Suppressor macrophage treated with lipopolysaccharide for 4 hours (primary cell): ENCODE measurements around the gene TEX2.
A peak's percentile ranks its signal among the peaks of the same experiment; 100 is the strongest.

Source experiments
- DNase-seq: peaks from one replicate; pipeline ENCODE4 v3.0.0-alpha.2; 2020

Gene TEX2

GRCh38 chr17:64157669-64158180 is 105.3 kb downstream of the TEX2 start:
- no peak for DNase-seq

GRCh38 chr17:64156670-64157069 is 106.4 kb downstream of the TEX2 start:
- DNase-seq, result no peak

DNA sequence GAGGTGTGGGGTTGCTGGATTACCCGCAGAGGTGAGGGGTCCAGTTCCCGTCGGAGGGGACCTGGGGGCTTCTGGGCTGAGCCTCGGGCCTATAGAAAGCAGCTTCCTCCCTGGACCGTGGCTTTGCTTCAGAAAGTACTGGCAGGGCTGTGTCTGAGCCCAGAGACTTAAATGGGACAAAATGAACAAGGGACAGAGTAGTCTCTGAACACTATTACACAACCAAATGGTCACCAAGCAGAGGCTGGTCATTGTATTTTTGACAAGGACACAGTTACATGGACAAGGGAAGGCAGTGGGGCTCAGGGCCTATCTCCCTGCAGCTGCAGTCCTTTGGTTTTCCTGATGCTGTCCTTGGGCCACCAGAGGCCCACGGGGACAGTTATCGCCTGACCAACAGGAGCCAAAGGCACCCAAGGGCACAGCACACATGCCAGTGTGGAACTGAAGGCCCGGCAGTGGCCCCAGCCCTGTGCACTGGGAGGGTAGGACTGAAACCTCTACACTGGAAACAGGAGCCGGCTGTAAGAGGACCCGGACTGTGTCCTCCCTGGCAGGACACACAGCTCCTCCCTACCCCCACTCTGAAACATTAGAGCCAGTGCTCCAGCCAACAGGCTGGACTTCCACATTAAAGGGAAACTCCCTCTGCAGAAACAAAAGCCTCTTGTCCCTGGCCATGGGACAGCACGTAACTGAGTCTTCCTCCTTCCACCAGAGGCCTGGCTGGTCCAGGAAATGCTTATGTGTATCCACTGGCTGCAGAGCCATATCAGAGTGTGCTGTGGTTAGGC is 107.1 kb downstream of the TEX2 start:
- DNase-seq, result peak; percentile 65

DNA sequence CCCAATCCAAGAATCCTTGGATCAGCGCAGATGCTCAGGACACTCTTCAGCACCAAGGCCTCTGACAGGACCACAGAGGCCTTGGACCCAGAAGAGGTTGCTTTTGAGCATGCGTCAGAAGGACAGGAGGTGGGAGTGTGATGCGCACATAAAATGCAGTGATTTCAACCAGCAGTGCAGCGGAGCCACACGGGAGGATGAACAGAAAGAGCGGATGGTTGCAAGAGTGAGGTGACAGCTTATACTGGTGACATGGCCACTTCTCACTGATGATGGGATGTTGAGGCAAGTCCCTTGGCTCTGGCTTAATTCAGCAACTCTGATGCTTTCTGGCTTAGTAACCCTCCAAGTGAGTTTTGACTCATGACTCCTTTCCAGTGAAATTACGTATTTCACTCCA is 107.9 kb downstream of the TEX2 start:
- DNase-seq, result no peak

GRCh38 chr17:64154717-64155116 is 108.3 kb downstream of the TEX2 start:
- DNase-seq, result no peak

- DNase-seq, result no peak
Measured at GRCh38 chr17:64154313-64154695, 108.8 kb downstream of the TEX2 start.

GRCh38 chr17:64153565-64154312 is 109.3 kb downstream of the TEX2 start:
- DNase-seq, result no peak

DNA sequence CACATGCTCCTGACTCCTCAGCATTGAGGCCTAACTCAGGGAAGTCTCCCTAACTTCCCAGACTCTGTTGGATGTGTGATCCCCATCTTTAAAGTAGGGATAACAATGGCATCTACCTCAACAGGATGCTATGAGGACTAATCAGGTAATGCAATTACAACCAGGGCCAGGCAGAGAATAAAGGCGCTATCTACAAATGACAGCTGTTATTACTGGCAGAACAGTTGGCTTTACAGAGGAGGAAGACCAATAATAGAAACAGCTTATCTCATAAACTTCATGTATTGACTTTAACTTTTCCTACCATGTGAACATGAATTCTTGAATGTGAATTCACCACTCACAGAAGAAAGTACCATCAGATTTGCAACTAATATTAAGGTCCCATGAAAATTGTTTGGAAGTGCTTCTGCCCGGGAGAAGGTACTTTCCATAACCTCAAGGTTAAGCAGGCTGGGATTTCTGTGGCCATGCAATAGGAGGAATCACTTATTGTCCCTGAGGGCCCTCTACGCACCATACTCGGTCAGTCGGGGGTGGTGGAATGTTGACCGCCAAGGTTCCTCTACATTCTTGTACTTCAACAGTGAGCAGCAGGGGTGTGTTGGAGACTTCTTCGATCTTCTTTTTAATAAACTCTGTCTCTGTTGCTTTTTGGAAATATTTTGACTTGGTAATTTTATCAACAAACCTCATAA is 110.5 kb downstream of the TEX2 start:
- no peak for DNase-seq

DNA sequence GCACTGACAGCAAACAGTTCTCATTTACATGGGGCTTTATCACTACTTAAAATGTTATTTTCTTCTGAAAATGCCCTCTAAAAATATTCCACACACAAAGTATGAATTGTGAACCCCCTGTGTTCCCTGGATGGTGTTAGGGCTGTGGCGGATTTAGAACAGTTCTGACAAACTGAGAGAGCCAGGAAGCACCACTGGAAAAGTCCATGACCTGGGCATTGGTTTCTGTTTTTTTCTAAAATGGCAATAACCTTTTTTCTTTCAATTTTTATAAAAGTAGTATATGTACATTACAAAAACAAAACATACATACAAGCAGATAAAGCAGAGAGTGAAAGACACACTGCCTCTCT is 112.1 kb downstream of the TEX2 start:
- no peak for DNase-seq

DNA sequence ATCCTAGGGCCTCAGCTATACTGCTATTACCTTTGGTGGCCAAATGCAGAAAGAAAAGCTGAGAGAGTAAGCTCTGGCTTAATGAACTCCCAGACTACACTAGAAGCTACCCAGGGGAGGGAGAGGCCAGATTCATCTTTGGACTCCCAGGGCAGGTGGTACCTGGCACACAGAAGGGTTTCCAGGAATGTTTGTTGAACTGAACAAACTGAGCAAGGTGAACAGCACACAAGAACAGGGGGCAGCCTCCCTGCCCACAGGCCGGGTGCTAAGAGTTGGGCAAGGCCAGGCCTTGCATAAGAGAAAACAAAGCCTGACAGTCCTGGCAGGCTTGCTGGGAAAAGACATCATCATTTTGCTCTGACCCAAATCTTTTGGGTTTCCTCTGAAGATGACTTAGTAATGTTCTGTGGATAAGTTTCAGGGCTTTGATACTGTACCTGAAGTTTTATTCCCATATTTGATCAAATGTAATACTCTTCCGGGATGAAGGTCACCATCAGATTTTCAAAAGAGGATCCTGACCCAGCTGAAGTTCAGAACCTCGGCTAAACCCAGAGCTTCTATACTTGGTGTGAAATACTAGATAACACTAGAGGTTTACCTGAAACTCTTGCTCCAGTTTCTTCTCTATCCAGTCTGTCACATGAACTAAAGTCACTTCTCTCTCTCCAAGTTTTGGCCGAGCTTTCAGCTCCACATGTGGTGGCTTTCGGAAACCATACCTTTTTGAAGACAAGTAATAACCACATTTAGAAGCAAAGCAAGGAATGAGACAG is 112.6 kb downstream of the TEX2 start:
- DNase-seq, result peak; percentile 52

DNA sequence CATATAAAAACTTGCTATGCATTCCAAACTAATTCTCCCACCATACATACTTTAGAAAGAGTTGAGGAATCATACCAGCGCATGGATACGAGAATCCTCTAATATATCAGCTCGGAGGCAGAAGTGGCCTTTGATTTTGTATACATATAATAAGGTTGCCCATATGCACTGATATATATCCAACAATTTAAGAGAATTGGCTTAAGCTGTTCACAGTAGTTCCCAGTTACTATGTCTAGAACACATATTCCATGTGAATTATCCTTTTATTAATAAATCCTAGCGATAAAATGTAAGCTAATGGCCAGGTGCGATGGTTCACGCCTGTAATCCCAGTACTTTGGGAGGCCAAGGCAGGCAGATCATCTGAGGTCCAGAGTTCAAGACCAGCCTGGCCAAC is 113.9 kb downstream of the TEX2 start:
- DNase-seq, result no peak

DNA sequence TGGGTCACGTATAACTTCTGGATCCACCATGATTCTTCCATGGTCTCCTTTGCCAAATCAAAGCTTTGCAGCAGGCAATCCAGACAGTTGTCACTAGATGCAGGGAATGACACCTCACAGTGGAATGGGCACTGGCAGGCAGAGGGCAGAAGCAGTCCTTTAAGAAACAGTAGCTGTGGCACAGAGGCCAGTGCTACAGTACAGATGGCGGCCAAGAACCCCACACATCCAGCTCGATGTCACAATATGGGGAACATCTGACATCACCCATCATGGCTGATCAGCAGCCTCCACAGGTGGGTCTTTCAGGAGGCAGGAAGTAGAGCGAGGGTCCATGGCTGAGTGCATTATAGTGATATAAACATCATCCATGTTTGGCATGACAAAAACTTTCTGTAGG is 114.4 kb downstream of the TEX2 start:
- no peak for DNase-seq

GRCh38 chr17:64148017-64148631 is 114.9 kb downstream of the TEX2 start:
- no peak for DNase-seq

DNA sequence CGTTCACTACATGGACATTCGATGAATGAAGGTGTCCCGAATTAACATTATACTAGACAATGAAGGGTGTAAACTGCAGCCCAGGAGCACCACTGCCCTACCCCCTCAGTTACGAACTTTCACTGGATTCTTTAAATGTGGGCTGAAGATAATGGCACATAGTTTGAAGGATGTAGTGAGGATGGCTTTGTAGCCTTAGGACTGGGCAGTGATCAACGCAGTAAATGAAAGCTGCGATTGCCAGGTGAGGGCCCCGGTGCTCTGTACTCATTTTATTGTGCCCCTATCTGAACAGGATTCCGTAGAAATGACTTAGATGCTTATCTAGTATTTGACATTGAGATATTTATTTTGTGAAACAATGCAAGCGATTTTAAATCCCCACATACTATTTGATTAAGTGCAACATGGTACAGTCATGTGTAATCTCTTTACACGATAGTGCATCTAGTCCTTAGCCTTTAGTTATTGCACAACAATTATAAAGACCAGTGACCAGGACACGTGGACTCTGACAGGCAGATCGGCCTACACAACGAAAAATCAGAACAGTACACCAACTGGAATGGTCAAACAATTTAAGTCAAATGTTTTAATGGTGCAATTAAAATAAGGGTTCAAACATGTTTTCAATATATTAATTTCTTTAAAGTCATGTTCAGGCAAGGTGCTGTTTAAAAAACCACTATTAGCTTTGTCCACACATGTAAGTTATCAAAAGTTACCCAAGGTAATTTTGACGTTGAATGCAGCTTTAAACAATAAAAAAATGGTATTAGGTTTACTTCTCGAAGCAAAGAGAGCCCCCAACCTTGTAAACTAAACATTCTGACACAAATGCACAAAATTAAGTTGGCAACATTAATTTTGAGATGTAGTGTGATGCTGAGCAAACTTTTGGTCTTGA is 115.7 kb downstream of the TEX2 start:
- DNase-seq, result peak; percentile 43

GRCh38 chr17:64146418-64147109 is 116.5 kb downstream of the TEX2 start:
- peak; percentile 47 for DNase-seq

- peak; percentile 98 for DNase-seq
Measured at GRCh38 chr17:64145751-64146417, 117.2 kb downstream of the TEX2 start.

DNA sequence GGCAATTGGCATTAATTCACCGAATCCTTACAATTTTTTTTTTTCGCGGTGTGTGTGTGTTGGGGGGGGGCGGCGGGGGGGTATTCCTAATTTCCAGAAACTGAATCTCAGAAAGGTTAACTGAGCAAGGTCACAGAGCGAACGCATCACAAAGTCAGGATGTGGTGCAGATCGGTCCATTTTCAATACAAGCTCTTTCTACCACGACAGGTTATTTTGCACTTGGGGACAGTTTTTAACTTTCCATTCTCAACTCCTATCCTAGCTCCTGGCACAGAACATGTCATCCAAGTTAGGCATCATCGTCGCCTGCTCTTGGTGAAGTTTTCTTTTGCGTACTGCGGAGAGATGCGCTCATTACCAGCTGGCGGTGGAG is 117.7 kb downstream of the TEX2 start:
- DNase-seq, result no peak

DNA sequence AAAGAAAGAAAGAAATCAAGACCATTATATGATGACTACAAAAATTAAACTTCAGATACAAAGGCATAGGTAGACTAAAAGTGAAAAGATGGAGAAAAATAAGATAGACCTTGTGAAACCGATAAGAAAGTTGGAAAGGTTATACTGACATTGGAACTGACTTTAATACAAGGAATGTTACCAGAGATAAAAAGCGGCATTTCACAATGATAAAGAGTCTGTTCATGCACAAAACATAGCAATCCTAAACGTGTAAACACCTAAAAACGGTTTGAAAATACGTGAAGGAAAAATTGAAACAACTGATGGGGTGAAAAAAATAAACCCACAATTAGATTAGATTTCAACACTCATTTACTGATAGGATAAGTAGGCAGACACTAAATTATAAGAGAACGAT is 123.5 kb downstream of the TEX2 start:
- DNase-seq, result no peak

DNA sequence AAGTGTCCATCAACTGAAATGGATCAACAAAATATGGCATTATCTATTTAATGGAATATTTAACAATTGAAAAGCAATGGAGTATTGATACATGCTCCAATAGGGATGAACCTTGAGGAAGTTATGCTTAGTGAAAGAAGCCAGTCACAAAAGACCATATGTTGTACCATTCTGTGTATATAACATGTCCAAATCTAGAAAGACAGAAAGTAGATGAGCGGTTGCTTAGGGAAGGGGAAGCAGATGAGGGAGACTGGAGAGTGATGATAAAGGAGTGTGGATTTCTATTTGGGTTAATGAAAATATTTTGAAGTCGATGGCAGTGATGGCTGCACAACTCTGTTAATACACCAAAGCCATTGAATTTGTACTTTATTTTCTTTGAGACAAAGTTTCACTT is 124.6 kb downstream of the TEX2 start:
- no peak for DNase-seq

GRCh38 chr17:64135000-64135399 is 128.1 kb downstream of the TEX2 start:
- no peak for DNase-seq
